DND-41 (cell line): ENCODE data around the gene MYH14.

Source experiments
- CTCF ChIP-seq: IDR thresholded peaks from 2 replicates; pipeline ENCODE4 v1.5.1; 2012; ENCODE audit warnings: borderline replicate concordance, low read length, moderate library complexity, mild to moderate bottlenecking; ENCODE audit not compliant: poor library complexity, severe bottlenecking; ENCODE audit errors: extremely low read depth
- EZH2 ChIP-seq: IDR thresholded peaks from 3 replicates; pipeline ENCODE4 v1.6.1; 2012; ENCODE audit warnings: borderline replicate concordance, low read depth, mild to moderate bottlenecking, moderate library complexity, low read length, inconsistent platforms; ENCODE audit not compliant: severe bottlenecking

GRCh38 chr19:50189331-50189730 is 14.1 kb upstream of the MYH14 start:
- TF ChIP-seq CTCF (no peak), EZH2 (no peak)
